Measurements from ENCODE around the gene TLE3. TPM values are rescaled to one million over a fixed set of nuclear protein-coding genes. Genes with fewer than 3 reads are reported as not detected.

The TLE3 gene
- polyA plus RNA-seq, 2 of the 4 experiments (the other 2 are of a cell fraction), result 4.6 to 5.3 TPM

DNA sequence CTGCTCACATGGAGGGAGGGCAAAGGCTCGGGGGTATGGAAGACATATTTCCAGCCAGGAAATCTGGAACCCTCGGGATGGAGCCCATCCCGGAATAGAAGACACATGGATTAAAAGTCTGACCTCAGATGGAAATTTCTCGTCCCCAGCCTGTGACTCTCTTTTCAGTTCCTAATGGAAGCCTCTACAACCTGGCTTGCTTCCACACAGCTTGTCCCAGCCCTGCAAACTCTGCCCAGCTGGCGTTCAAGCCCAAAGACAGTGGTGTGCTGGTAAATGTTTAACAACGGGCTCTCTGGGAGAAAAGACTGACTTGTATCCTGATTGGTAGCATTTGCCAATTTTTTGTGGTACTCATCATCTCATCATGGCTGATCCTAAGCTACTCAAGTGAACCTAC is 35.6 kb upstream of the TLE3 start:
- no peak overlapping the region for H3K4me3 ChIP-seq
- H3K27ac ChIP-seq, result no peak overlapping the region
- TF ChIP-seq, protein P1, sequence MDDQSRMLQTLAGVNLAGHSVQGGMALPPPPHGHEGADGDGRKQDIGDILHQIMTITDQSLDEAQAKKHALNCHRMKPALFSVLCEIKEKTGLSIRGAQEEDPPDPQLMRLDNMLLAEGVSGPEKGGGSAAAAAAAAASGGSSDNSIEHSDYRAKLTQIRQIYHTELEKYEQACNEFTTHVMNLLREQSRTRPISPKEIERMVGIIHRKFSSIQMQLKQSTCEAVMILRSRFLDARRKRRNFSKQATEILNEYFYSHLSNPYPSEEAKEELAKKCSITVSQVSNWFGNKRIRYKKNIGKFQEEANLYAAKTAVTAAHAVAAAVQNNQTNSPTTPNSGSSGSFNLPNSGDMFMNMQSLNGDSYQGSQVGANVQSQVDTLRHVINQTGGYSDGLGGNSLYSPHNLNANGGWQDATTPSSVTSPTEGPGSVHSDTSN (IDR thresholded peaks at IDR 0.05), result no peak
- TF ChIP-seq KDM1A (IDR thresholded peaks at IDR 0.05; ENCODE audit: low read depth), result no peak
- TF ChIP-seq TFCP2L1 (CRISPR knock-in tag; IDR thresholded peaks at IDR 0.05), result no peak
- no peak for TF ChIP-seq HDAC2 (IDR thresholded peaks at IDR 0.05)
- TF ChIP-seq GATA3 (IDR thresholded peaks at IDR 0.05; ENCODE audit: borderline replicate concordance), result no peak
- no peak for TF ChIP-seq RNF2 (IDR thresholded peaks at IDR 0.05; ENCODE audit: borderline replicate concordance, low read depth)
- TF ChIP-seq KDM5A (IDR thresholded peaks at IDR 0.05), result no peak
- no peak for TF ChIP-seq MYC (IDR thresholded peaks at IDR 0.05; ENCODE audit: borderline replicate concordance, low read length)
- TF ChIP-seq, protein P2, sequence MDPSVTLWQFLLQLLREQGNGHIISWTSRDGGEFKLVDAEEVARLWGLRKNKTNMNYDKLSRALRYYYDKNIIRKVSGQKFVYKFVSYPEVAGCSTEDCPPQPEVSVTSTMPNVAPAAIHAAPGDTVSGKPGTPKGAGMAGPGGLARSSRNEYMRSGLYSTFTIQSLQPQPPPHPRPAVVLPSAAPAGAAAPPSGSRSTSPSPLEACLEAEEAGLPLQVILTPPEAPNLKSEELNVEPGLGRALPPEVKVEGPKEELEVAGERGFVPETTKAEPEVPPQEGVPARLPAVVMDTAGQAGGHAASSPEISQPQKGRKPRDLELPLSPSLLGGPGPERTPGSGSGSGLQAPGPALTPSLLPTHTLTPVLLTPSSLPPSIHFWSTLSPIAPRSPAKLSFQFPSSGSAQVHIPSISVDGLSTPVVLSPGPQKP (IDR thresholded peaks at IDR 0.05; ENCODE audit: low read depth, low read length), result no peak
- no peak for TF ChIP-seq NFE2L2 (conservative IDR thresholded peaks at IDR 0.05; ENCODE audit: low read length)
- no peak for TF ChIP-seq NPAS2 (CRISPR knock-in tag; IDR thresholded peaks at IDR 0.05; ENCODE audit: borderline replicate concordance)
- TF ChIP-seq, protein P3, sequence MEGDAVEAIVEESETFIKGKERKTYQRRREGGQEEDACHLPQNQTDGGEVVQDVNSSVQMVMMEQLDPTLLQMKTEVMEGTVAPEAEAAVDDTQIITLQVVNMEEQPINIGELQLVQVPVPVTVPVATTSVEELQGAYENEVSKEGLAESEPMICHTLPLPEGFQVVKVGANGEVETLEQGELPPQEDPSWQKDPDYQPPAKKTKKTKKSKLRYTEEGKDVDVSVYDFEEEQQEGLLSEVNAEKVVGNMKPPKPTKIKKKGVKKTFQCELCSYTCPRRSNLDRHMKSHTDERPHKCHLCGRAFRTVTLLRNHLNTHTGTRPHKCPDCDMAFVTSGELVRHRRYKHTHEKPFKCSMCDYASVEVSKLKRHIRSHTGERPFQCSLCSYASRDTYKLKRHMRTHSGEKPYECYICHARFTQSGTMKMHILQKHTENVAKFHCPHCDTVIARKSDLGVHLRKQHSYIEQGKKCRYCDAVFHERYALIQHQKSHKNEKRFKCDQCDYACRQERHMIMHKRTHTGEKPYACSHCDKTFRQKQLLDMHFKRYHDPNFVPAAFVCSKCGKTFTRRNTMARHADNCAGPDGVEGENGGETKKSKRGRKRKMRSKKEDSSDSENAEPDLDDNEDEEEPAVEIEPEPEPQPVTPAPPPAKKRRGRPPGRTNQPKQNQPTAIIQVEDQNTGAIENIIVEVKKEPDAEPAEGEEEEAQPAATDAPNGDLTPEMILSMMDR (IDR thresholded peaks at IDR 0.05), result no peak
- no peak for TF ChIP-seq MAZ (IDR thresholded peaks at IDR 0.05; ENCODE audit: borderline replicate concordance, low read depth, low read length)
- no peak for TF ChIP-seq EHF (CRISPR knock-in tag; IDR thresholded peaks at IDR 0.05)
- no peak for TF ChIP-seq POLR2AphosphoS2 (conservative IDR thresholded peaks at IDR 0.05; ENCODE audit: low read length)
- TF ChIP-seq HEYL (CRISPR knock-in tag; IDR thresholded peaks at IDR 0.05), result no peak
- H3K9me3 ChIP-seq, result peaks cover 5% of the 10 kb centered on the region; the same call in 1 of the 3 replicates
- DNase-seq (ENCODE audit: low read depth in 1 of 2, low spot score in 1 of 2) (no peak), ATAC-seq (peak in 1 of 2 experiments; percentile 28; a peak in 1 of 6 replicates), FAIRE-seq (no peak)
- WGBS (ENCODE audit: missing lambda C conversion rate), result 49% methylated on average over 6 of the region's 6 CpGs
- no peak overlapping the region for H3K4me2 ChIP-seq
- ChIA-PET POLR2A (no interaction called here), CTCF (interaction anchor here (1.0 to 5.1 kb wide), 3 partner anchors 11 to 24 kb away, joined by 3 to 28 read pairs (median 6); no protein-coding TSS in a partner anchor)
- H3K4me1 ChIP-seq, result peaks cover 5% of the 10 kb centered on the region; the same call in 2 of the 3 replicates

DNA sequence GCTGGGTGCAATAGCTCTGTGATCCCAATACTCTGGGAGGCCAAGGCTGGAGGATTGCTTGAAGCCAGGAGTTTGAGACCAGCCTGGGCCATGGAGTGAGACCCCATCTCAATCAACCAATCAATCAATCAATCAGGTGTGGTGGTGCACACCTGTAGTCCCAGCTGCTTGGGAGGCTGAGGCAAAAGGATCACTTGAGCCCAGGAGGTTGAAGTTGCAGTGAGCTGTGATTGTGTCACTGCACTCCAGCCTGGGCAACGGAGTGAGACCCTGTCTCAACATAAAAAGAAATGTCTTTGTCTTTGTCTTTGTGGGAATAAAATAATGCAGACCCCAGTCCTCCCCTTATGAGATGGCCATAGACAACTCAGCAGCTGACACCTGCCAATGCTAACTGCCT is 34.9 kb upstream of the TLE3 start:
- TF ChIP-seq JUN (IDR thresholded peaks at IDR 0.05) (no peak), ZSCAN20 (CRISPR knock-in tag; IDR thresholded peaks at IDR 0.05) (no peak), HEYL (CRISPR knock-in tag; IDR thresholded peaks at IDR 0.05) (no peak), NPAS2 (CRISPR knock-in tag; IDR thresholded peaks at IDR 0.05; ENCODE audit: borderline replicate concordance) (no peak), POLR2AphosphoS2 (conservative IDR thresholded peaks at IDR 0.05; ENCODE audit: low read length) (no peak), HOXB5 (CRISPR knock-in tag; IDR thresholded peaks at IDR 0.05) (no peak), RFX5 (IDR thresholded peaks at IDR 0.05) (no peak), CHD2 (IDR thresholded peaks at IDR 0.05; ENCODE audit: low read length, partially characterized antibody) (no peak)
- TF ChIP-seq, protein P4, sequence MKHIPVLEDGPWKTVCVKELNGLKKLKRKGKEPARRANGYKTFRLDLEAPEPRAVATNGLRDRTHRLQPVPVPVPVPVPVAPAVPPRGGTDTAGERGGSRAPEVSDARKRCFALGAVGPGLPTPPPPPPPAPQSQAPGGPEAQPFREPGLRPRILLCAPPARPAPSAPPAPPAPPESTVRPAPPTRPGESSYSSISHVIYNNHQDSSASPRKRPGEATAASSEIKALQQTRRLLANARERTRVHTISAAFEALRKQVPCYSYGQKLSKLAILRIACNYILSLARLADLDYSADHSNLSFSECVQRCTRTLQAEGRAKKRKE (CRISPR knock-in tag; IDR thresholded peaks at IDR 0.05; ENCODE audit: low read depth), result no peak
- TF ChIP-seq, protein P5, sequence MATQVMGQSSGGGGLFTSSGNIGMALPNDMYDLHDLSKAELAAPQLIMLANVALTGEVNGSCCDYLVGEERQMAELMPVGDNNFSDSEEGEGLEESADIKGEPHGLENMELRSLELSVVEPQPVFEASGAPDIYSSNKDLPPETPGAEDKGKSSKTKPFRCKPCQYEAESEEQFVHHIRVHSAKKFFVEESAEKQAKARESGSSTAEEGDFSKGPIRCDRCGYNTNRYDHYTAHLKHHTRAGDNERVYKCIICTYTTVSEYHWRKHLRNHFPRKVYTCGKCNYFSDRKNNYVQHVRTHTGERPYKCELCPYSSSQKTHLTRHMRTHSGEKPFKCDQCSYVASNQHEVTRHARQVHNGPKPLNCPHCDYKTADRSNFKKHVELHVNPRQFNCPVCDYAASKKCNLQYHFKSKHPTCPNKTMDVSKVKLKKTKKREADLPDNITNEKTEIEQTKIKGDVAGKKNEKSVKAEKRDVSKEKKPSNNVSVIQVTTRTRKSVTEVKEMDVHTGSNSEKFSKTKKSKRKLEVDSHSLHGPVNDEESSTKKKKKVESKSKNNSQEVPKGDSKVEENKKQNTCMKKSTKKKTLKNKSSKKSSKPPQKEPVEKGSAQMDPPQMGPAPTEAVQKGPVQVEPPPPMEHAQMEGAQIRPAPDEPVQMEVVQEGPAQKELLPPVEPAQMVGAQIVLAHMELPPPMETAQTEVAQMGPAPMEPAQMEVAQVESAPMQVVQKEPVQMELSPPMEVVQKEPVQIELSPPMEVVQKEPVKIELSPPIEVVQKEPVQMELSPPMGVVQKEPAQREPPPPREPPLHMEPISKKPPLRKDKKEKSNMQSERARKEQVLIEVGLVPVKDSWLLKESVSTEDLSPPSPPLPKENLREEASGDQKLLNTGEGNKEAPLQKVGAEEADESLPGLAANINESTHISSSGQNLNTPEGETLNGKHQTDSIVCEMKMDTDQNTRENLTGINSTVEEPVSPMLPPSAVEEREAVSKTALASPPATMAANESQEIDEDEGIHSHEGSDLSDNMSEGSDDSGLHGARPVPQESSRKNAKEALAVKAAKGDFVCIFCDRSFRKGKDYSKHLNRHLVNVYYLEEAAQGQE (IDR thresholded peaks at IDR 0.05), result no peak
- no peak overlapping the region for H3K4me2 ChIP-seq
- no peak overlapping the region for H3K4me3 ChIP-seq
- POLR2A ChIA-PET, result no interaction called here
- peaks cover 5% of the 10 kb centered on the region; the same call in 1 of the 3 replicates for H3K9me3 ChIP-seq
- peaks cover 13% of the 10 kb centered on the region for H3K4me1 ChIP-seq
- H3K27ac ChIP-seq, result no peak overlapping the region
- DNase-seq (ENCODE audit: low read depth in 1 of 2, low spot score in 1 of 2), result no peak
- WGBS (ENCODE audit: missing lambda C conversion rate), result 69% methylated on average over 1 of the region's 1 CpG
- CTCF ChIA-PET, result interaction anchor here (1.4 to 5.1 kb wide), 3 partner anchors 10 to 20 kb away, joined by 4 to 28 read pairs (median 6); no protein-coding TSS in a partner anchor
- no peak for ATAC-seq
- no peak for FAIRE-seq

Measured in A549 (cell line).